ENCODE measurements around the gene STRN.

STRN gene

DNA sequence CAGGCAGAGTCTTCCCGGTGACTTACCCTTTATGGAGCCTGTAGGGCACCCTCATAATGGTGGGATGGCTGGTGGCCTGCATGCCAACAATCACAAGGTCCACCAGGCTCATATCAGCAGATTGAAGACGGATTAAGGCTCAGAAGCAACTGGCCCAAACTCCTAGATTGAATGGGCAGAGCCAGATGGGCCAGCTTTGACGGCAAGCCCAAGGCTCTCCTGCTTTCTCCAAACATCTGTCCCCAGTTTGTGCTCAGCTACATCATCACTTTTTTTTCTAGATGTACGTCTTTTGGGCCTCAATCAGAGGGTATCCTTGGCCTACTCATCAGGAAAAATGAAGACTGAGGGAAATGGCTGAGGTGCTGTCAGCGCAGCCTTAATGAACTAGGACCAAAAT is 155.3 kb downstream of the STRN start:
- no peak for TF ChIP-seq CTCF (IDR thresholded peaks at IDR 0.05; ENCODE audit: low read depth, low read length)
- in situ Hi-C loops (cut with HindIII; ENCODE audit: low sequenced_read_pairs) = no loop called here
- H3K4me3 ChIP-seq (ENCODE audit: low read depth, low read length) = no peak overlapping the region
- DNase-seq (ENCODE audit: low read depth, low spot score) = no peak

DNA sequence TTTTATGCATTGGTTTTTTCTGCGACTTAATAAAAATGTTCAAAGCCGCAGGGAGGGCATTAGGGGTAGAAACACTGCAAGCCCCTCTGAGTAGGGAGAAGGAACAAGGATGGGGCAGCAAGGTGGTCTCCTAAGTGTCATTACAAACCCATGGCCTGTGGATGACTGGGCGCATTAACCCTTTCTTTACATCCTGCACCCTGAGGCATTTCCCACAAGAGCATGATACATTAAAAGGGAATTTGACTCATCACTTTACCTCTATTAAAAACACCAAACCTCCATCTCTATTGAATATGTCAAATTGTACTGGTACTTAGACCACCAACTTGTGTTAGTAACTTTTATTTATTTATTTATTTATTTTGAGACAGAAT is 157.3 kb downstream of the STRN start:
- no peak for TF ChIP-seq CTCF (IDR thresholded peaks at IDR 0.05; ENCODE audit: low read depth, low read length)
- in situ Hi-C loops (cut with HindIII; ENCODE audit: low sequenced_read_pairs) = no loop called here
- no peak for DNase-seq (ENCODE audit: low read depth, low spot score)
- H3K4me3 ChIP-seq (ENCODE audit: low read depth, low read length) = no peak overlapping the region

- TF ChIP-seq CTCF (IDR thresholded peaks at IDR 0.05; ENCODE audit: low read depth, low read length) = no peak
- no peak overlapping the region for H3K4me3 ChIP-seq (ENCODE audit: low read depth, low read length)
- in situ Hi-C loops (cut with HindIII; ENCODE audit: low sequenced_read_pairs) = no loop called here
- DNase-seq (ENCODE audit: low read depth, low spot score) = no peak
Measured at GRCh38 chr2:36808386-36809068, 157.8 kb downstream of the STRN start.

DNA sequence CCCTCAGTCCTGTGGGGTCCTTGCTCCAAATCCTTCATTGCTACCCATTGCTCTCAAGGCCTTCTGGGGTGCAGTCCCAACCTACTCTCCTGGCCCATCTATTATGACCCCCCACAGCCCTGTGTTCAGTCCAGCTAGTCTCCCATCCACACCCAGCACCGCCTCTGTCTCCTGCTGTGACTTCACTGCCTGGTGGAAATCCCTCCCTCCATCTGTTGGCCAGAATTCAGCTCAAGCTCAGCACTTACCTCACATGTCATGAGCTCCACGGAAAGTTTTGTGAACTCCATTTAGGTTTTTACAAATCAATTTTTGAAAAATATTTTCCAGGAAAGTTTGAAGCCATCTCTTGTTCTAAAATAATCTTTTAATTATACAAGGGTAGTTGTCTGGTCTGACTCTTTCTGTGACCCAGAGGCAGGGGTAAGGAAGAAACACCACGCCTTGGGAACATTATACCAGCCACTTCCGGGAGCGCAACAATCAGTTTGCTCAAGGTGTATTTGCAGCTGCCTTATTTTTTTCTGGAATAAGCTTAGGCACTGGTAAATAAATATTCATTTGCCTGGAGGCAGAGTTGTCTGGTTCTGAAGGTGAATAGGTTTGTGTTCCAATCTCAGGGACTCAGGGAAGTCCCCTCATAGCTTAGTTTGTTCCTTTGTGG is 159.0 kb downstream of the STRN start:
- H3K4me3 ChIP-seq (ENCODE audit: low read depth, low read length) = no peak overlapping the region
- DNase-seq (ENCODE audit: low read depth, low spot score) = no peak
- in situ Hi-C loops (cut with HindIII; ENCODE audit: low sequenced_read_pairs) = no loop called here
- no peak for TF ChIP-seq CTCF (IDR thresholded peaks at IDR 0.05; ENCODE audit: low read depth, low read length)

DNA sequence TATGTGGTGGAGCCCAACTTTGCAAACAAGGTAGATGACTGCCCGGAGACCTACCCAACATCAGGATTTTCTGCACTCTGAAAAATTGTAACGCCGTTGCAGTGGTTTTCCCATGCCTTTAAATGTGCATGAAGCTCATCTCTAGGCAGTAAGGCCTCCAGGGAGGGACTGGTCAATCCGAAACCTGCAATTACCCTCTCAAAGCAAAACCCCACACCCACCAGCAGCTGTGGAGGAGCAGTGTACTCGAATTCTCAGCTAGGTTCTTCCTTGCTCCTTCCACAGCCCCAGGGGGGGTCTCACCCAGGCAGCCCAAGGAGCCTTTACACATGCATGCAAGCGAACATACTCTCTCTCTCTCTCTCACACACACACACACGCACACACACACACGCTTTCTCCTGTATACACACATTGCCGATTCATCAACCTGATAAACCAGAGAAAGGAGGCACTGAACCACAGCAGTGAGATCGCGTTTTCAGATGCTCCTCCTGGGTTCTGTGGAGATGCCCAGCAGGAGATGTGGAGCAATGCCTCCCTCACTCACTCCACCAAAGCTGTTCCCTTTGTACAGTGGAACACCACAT is 160.6 kb downstream of the STRN start:
- no peak for DNase-seq (ENCODE audit: low read depth, low spot score)
- TF ChIP-seq CTCF (IDR thresholded peaks at IDR 0.05; ENCODE audit: low read depth, low read length) = no peak
- no peak overlapping the region for H3K4me3 ChIP-seq (ENCODE audit: low read depth, low read length)
- in situ Hi-C loops (cut with HindIII; ENCODE audit: low sequenced_read_pairs) = no loop called here

DNA sequence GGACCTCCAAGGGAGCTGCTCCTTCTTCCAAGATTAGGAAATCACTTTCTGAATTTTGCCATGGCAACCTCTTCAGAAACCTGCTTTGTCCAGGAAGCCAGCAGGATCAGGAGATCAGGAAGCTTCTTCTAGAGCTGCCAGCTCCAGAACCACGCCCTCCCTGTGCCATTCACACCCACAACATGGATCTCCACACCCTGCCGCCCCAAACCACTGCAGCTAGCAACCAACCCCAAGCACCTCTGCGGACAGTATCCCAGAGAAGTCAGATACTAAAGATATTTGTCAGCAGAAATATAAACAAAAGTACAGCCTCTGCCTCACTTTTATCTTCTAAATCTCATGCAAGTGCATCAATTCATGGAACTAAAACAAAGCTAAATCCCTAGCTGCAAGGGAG is 163.4 kb downstream of the STRN start:
- no peak overlapping the region for H3K4me3 ChIP-seq (ENCODE audit: low read depth, low read length)
- in situ Hi-C loops (cut with HindIII; ENCODE audit: low sequenced_read_pairs) = no loop called here
- no peak for DNase-seq (ENCODE audit: low read depth, low spot score)
- no peak for TF ChIP-seq CTCF (IDR thresholded peaks at IDR 0.05; ENCODE audit: low read depth, low read length)
